IMR-90 (cell line): ENCODE results near the gene ITGB1. TPM values are rescaled to one million over a fixed set of nuclear protein-coding genes. Genes with fewer than 3 reads are reported as not detected.

ENCODE experiments used
- ATAC-seq: fragments of 200-7000 bp; cut with Tn5 transposase; 2 replicates; pipeline ENCODE4 v1.9.1; 2020; ENCODE audit warnings: low read depth, mild to moderate bottlenecking, moderate library complexity
- BruUV-seq: library from RNA; stranded (reverse); fragments of 400-500 nt; replicated peaks from 2 replicates; lab custom pipeline; 2021; lab: Mats Ljungman, UMichigan
- CTCF ChIA-PET: fragments of 300-600 bp; formaldehyde crosslinking; extraction: SDS; loops from one replicate; lab custom pipeline; 2021; ENCODE audit warnings: antibody characterized with exemption; lab: Yijun Ruan, JAX
- POLR2A ChIA-PET: fragments of 300-600 bp; sonication (Branson Sonifier 250); formaldehyde crosslinking; loops from one replicate; lab custom pipeline; 2022; ENCODE audit warnings: antibody characterized with exemption; ENCODE audit not compliant: unreplicated experiment; lab: Charles Lee
- DNase-seq: peaks from one replicate; pipeline ENCODE4 v3.0.0; 2013
- H2AFZ ChIP-seq: replicated peaks from 2 replicates; pipeline ENCODE3; 2013; ENCODE audit warnings: low read length, mild to moderate bottlenecking; ENCODE audit not compliant: poor library complexity
- H2AK5ac ChIP-seq: 2 replicates; pipeline ENCODE4 v1.6.1; 2013; ENCODE audit warnings: low read depth, low read length, inconsistent platforms
- H2AK9ac ChIP-seq: replicated peaks from 2 replicates; pipeline ENCODE3; 2013; ENCODE audit warnings: mild to moderate bottlenecking, low read depth, low read length, moderate library complexity; ENCODE audit not compliant: poor library complexity
- H2BK120ac ChIP-seq: 2 replicates; pipeline ENCODE4 v1.6.1; 2013; ENCODE audit warnings: low read depth, low read length, inconsistent platforms
- H2BK15ac ChIP-seq: 3 replicates; pipeline ENCODE4 v1.6.1; 2013; ENCODE audit warnings: low read depth, low read length, inconsistent platforms
- H2BK20ac ChIP-seq: 2 replicates; pipeline ENCODE4 v1.6.1; 2013; ENCODE audit warnings: low read depth, mild to moderate bottlenecking, inconsistent platforms, low read length, moderate library complexity
- H2BK5ac ChIP-seq: 2 replicates; pipeline ENCODE4 v1.6.1; 2013; ENCODE audit warnings: mild to moderate bottlenecking, low read depth, low read length, inconsistent platforms; ENCODE audit not compliant: poor library complexity, severe bottlenecking
- H3K14ac ChIP-seq: replicated peaks from 2 replicates; pipeline ENCODE4 v1.6.1; 2013; ENCODE audit warnings: low read depth, low read length, inconsistent platforms
- H3K18ac ChIP-seq: 2 replicates; pipeline ENCODE4 v1.6.1; 2013; ENCODE audit warnings: low read depth, low read length, control low read depth
- H3K23ac ChIP-seq: 2 replicates; pipeline ENCODE4 v1.6.1; 2013; ENCODE audit warnings: low read depth, low read length, inconsistent platforms
- H3K27ac ChIP-seq: 2 replicates; pipeline ENCODE4 v1.5.1; 2013; ENCODE audit warnings: mild to moderate bottlenecking, control low read depth, low read length; ENCODE audit not compliant: insufficient read depth
- H3K27me3 ChIP-seq: 2 replicates; pipeline ENCODE4 v1.6.1; 2013; ENCODE audit warnings: low read length; ENCODE audit not compliant: control insufficient read depth, insufficient read depth
- H3K36me3 ChIP-seq: 2 replicates; pipeline ENCODE4 v1.6.1; 2013; ENCODE audit warnings: low read length, mixed read lengths; ENCODE audit not compliant: control insufficient read depth, insufficient read depth
- H3K4ac ChIP-seq: 2 replicates; pipeline ENCODE4 v1.6.1; 2013; ENCODE audit warnings: low read depth, low read length, inconsistent platforms
- H3K4me1 ChIP-seq: 2 replicates; pipeline ENCODE4 v1.6.1; 2013; ENCODE audit warnings: low read length, mixed read lengths; ENCODE audit not compliant: control insufficient read depth, insufficient read depth
- H3K4me2 ChIP-seq: 2 replicates; pipeline ENCODE4 v1.6.1; 2013; ENCODE audit warnings: low read depth, mild to moderate bottlenecking, control low read depth, low read length, moderate library complexity
- H3K4me3 ChIP-seq: 2 replicates; pipeline ENCODE4 v1.5.1; 2013; ENCODE audit warnings: low read depth, mild to moderate bottlenecking, control low read depth, low read length, moderate library complexity; ENCODE audit not compliant: insufficient read depth
- H3K56ac ChIP-seq: 2 replicates; pipeline ENCODE4 v1.6.1; 2013; ENCODE audit warnings: low read length, inconsistent platforms; ENCODE audit not compliant: insufficient read depth; ENCODE audit errors: extremely low read depth
- H3K79me1 ChIP-seq, 2 experiments: 2 replicates each; pipeline ENCODE4 v1.6.1; 2013; ENCODE audit warnings: low read length in 2 of 2, inconsistent platforms in 1 of 2, low read depth in 1 of 2
- H3K9ac ChIP-seq: 2 replicates; pipeline ENCODE4 v1.6.1; 2013; ENCODE audit warnings: low read depth, low read length, control low read depth
- H3K9me1 ChIP-seq: 2 replicates; pipeline ENCODE4 v1.6.1; 2013; ENCODE audit warnings: low read length, inconsistent platforms; ENCODE audit not compliant: insufficient read depth
- H3K9me3 ChIP-seq: 2 replicates; pipeline ENCODE4 v1.6.1; 2013; ENCODE audit warnings: low read length; ENCODE audit not compliant: control insufficient read depth, insufficient read depth
- H4K20me1 ChIP-seq: 2 replicates; pipeline ENCODE4 v1.6.1; 2013; ENCODE audit warnings: low read length, inconsistent platforms; ENCODE audit not compliant: insufficient read depth
- H4K5ac ChIP-seq: 2 replicates; pipeline ENCODE4 v1.6.1; 2013; ENCODE audit warnings: mild to moderate bottlenecking, low read depth, low read length, control low read depth
- H4K8ac ChIP-seq, 2 experiments: 2 replicates each; pipeline ENCODE4 v1.6.1; 2013; ENCODE audit warnings: low read depth in 2 of 2, low read length in 2 of 2, control low read depth in 1 of 2, inconsistent platforms in 1 of 2
- H4K91ac ChIP-seq: 2 replicates; pipeline ENCODE4 v1.6.1; 2013; ENCODE audit warnings: low read depth, low read length, inconsistent platforms; ENCODE audit not compliant: insufficient read depth
- CHD1 ChIP-seq: IDR thresholded peaks from 2 replicates; pipeline ENCODE4 v1.6.1; 2012; ENCODE audit warnings: low read depth, low read length, improper control_type of control experiment
- FOS ChIP-seq: fragments of 150-350 bp; IDR thresholded peaks from 2 replicates; pipeline ENCODE4 v1.6.1; 2016; ENCODE audit warnings: low read depth, low read length
- MAFK ChIP-seq: IDR thresholded peaks from 2 replicates; pipeline ENCODE4 v1.6.1; 2012; ENCODE audit warnings: low read depth, low read length, improper control_type of control experiment
- WGBS, 2 experiments: methylation state at CpG; one replicate each; pipeline versions ENCODE4 v1.1.5 to v1.1.7; 2013; ENCODE audit warnings: missing lambda C conversion rate in 2 of 2; ENCODE audit not compliant: insufficient read length in 1 of 2; ENCODE audit errors: extremely low coverage in 2 of 2; 5-methylcytosine and 5-hydroxymethylcytosine counted together
- dilution Hi-C: fragments of 300-500 bp; cut with HindIII; formaldehyde crosslinking; loops from one replicate; pipeline ENCODE4 v1.14.3; 2018; ENCODE audit warnings: low sequenced_read_pairs; ENCODE audit not compliant: unreplicated experiment
- in situ Hi-C: fragments of 300-500 bp; cut with MboI; formaldehyde crosslinking; loops from 3 replicates; pipeline ENCODE4 v1.14.3; 2019; ENCODE audit warnings: low sequenced_read_pairs, inconsistent platforms, mixed read lengths
- intact Hi-C: fragments of 100-400 bp; cut with micrococcal nuclease; formaldehyde crosslinking; loops from 2 replicates; pipeline ENCODE4 v1.10.0; 2022
- polyA plus RNA-seq, 3 experiments: library from polyadenylated mRNA; depleted of rRNA; stranded (reverse); fragments of >200 nt; gene quantifications; 2 replicates each; pipeline ENCODE4 v1.2.3, GENCODE V29; 2012; ENCODE audit warnings: low replicate concordance in 1 of 3
- total RNA-seq: library from RNA; depleted of rRNA; stranded (reverse); fragments of >200 nt; gene quantifications from 2 replicates; pipeline ENCODE4 v1.2.3, GENCODE V29; 2012

ITGB1 gene
- total and polyA plus RNA-seq, 2 of the 4 experiments (the other 2 are of a cell fraction), result 1,331 to 2,066 TPM

- Histone ChIP-seq H3K4ac (no peak overlapping the region), H3K56ac (peak overlapping the region; percentile 5; the same call in 1 of the 2 replicates), H3K9ac (peak overlapping the region; percentile 100), H3K4me2 (peak overlapping the region; percentile 100), H3K79me1 (peaks cover 0 to 14% of the 10 kb centered on the region in 2 experiments; a peak in 2 of 4 replicates), H4K20me1 (peaks cover 76% of the 10 kb centered on the region), H3K27me3 (no peaks in the 10 kb centered on the region), H2AFZ (no peak overlapping the region), H4K8ac (no peak overlapping the region; a peak in 1 of 4 replicates), H3K4me3 (peak overlapping the region; percentile 100), H2BK5ac (peak overlapping the region; percentile 99), H3K18ac (peak overlapping the region; percentile 59; the same call in 1 of the 2 replicates), H3K23ac (peak overlapping the region; percentile 60; the same call in 1 of the 2 replicates), H3K9me1 (no peaks in the 10 kb centered on the region; the same call in 1 of the 2 replicates), H3K36me3 (peaks cover 5% of the 10 kb centered on the region), H2BK20ac (no peak overlapping the region), H2BK15ac (no peak overlapping the region), H2BK120ac (no peak overlapping the region), H4K91ac (no peak overlapping the region), H3K27ac (0 out of 2 replicates have a peak overlapping the region, but pooled peaks have one; percentile 2), H2AK5ac (no peak overlapping the region), H3K14ac (peak overlapping the region; percentile 81; the same call in 1 of the 2 replicates), H3K4me1 (peaks cover 18% of the 10 kb centered on the region), H2AK9ac (no peak overlapping the region), H4K5ac (no peak overlapping the region; the same call in 1 of the 2 replicates), H3K9me3 (no peaks in the 10 kb centered on the region)
- BruUV-seq, result no TSS peak
- ChIA-PET POLR2A (interaction anchor here (1.0 to 2.2 kb wide), 2 partner anchors 26 to 50 kb away, joined by 3 to 7 read pairs; no protein-coding TSS in a partner anchor), CTCF (interaction anchor here (0.6 kb wide), 1 partner anchor 37 kb away, joined by 5 read pairs; no protein-coding TSS in a partner anchor)
- DNase-seq, result no peak
- in situ Hi-C loops, result loop anchor here (5.0 kb wide), 1 partner anchor 53 kb away; no protein-coding TSS in a partner anchor
- 31% methylated on average over 3 of the region's 8 CpGs; no CpG with 5 or more reads in 1 of the 2 experiments for WGBS, 2 experiments
- intact Hi-C loops, result loop anchor here (5.0 kb wide), 1 partner anchor 157 kb away; no protein-coding TSS in a partner anchor
- dilution Hi-C loops, result no loop called here
- TF ChIP-seq CHD1 (no peak), FOS (no peak), MAFK (no peak)
- ATAC-seq, result no peak
These were observed 3.3 kb downstream of the ITGB1 start for GRCh38 chr10:32954545-32955298.
